Middle frontal gyrus (tissue), 1 donor: ENCODE measurements around the gene SVOP.
"Not testable (repeated sequence)": the region's sequence is repeated elsewhere in the genome, so short reads cannot be mapped to it uniquely, and the experiment has no call there.

Experiments
- DNase-seq: peaks from one replicate; pipeline ENCODE4 v3.0.0-alpha.2; 2015; ENCODE audit warnings: low spot score; ENCODE audit errors: extremely low spot score

The SVOP gene

DNA sequence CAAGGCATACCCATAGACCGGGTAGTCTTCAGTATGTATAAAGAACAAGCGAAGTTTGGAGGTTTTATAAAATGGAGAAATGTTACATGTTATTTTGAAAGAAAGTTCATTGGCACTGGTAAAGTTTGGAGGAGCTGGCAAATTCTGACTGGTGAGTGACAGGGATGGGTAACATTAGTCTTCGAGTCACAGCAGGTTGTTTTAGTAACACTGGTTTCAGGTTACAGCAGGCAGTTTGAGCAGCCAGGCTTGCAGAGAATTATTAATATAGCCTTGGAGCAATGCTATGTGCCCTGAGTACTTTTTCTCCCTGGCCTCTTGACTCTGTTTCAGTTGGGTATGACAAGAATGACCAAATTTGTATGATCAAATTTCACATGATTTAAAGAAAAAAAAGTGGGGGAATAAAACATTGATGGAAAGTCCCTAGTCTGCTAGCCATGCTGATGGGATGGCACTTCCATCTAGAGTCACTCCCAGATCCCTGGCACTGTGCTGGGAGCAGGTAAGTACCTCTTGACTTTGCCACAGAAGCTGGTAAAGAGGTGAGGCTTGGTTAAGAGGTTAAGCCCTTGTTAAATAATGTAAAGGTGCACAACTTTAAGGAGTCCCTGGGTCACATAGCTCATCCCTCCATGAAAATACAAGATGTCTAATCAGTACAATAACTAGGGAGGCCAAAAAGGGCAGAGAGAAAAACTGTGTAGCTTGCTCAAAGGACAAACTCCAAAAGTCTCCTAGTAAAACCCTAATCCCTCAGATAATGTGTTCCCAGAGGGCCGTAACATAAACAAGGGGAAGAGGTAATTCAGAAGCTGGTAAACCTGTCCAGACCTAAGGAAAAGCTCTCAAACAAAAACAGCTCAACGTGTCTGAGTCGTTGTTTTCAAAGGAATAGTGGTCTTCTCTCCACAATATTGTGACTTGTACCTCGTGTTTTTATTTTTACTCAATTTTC lies 12.7 kb upstream of the SVOP start:
- DNase-seq = no peak

DNA sequence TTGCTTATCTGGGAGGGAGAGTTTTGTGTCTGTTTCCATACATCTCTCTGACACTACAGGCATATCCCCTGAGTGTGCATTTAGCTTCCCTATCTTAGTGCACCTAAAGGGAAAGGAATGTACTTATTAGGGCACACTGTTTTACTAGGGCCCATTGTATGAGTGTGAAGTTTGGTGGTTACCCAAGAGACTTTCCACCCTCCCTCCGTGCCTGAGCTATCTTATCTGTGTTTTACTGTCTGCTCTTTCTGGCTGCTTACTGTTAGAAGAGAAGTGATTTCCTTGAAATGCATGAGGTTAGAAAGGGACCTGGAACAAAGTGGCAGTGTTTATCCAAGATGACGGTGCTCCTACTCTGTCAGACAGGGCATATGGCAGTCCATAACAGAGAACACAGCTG lies 8.5 kb upstream of the SVOP start:
- no peak for DNase-seq

DNA sequence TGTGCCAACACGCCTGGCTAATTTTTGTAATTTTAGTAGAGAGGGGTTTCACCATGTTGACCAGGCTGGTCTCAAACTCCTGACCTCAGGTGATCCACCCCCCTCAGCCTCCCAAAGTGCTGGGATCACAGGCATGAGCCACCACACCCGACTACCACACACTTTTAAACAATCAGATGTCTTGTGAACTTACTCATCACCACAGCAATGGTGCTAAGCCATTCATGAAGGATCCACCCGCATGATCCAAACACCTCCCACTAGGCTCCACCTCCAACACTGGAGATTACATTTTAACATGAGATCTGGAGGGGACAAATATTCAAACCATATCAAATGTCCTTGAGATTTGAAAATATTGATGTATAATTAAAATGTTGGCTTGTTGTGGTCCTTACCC lies 7.8 kb upstream of the SVOP start:
- not testable (repeated sequence) for DNase-seq

DNA sequence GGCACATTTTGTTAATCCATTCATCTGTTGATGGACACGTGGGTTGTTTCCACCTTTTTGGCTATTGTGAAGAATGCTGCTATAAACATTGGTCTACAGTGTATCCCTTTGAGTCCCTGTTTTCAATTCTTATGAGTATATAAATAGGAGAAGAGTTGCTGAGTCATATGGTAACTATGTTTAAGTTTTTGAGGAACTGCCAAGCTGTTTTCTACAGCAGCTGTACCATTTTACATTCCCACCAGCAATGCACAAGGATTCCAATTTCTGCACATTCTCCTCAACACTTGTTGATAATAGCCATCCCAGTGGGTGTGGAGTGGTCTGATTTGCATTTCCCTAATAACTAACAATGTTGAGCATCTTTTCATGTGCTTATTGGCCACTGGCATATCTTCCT lies 6.9 kb upstream of the SVOP start:
- peak; percentile 38 for DNase-seq

DNA sequence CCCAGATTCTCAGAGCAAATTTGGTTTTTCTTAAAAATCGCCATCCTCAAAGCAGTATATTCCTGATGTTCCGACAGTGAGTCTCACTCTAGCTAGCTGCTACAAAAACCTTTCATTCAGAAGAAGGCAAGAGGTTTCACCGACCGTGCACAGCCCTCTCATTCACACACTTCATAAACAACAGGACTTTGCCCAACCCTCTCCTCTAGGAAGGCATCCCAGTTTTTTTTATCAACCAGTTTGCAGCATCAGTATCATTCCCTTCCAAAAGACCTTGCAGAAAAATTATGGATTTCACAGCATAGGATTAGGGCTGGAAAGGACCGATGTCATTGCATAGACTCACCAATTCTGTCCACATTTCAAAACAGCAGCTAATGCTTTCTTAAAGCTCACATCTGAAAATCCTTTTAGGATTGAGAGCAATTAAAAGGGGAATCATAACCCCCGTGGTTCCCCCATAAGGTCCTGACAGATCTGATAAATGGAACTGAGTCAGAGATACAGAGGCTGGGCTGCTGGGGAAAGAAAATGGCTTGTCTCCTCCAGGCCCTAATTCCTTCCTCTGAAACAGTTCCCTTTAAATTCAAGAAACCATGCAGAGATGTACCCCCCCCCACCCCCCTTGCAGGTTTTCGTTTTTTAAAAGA lies 597 bp downstream of the SVOP start:
- no peak for DNase-seq

DNA sequence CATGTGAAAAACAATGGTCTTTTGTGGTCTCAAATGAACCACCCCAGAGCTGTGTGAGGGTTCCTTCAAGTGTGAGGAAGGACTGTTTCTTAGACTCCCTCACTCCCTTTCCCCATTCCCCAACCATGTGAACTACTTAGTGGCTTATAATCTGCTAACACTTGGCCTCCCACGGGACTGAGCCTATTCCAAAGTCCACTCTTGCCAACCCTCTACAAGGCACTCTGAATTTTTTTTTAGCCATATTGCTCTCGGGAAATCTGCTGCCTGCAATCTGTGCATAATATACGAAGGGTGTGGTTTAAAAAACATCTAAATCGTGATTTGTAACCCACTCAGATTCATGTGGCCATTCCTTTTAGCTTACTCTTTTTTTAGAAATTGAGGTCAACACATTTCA lies 2.6 kb downstream of the SVOP start:
- no peak for DNase-seq

DNA sequence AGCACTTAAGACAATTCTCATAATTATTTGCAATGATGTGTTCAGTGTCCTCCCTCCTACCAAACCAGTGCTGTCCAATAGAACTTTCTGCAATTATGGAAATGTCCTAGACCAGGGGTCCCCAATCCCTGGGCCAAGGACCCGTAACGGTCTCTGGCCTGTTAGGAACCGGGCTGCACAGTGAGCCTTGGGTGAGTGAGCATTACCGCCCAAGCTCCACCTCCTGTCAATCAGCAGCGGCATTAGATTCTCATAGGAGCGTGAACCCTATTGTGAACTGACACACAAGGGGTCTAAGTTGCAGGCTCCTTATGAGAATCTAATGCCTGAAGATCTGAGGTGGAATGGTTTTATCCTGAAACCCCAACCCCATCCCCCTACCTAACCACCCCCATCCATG lies 3.9 kb downstream of the SVOP start:
- DNase-seq = no peak

DNA sequence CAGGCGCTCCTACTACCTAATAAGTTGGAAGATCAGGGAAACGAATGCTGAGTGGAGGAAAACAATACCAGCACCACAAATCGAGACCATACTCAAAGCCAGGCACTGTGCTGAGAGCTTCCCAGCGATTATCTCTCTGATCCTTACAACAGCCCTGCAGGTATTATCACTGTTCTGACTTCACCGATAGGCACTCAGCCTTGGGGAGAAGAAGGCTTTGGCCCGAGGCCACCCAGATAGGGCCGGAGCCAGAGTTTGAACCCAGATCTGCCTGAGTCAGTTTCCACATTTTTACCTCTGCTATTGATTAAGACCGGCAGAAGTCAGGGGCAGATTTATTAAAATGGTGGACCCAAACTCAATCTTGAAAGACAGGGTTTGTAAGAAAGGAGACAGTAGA lies 4.9 kb downstream of the SVOP start:
- no peak for DNase-seq

DNA sequence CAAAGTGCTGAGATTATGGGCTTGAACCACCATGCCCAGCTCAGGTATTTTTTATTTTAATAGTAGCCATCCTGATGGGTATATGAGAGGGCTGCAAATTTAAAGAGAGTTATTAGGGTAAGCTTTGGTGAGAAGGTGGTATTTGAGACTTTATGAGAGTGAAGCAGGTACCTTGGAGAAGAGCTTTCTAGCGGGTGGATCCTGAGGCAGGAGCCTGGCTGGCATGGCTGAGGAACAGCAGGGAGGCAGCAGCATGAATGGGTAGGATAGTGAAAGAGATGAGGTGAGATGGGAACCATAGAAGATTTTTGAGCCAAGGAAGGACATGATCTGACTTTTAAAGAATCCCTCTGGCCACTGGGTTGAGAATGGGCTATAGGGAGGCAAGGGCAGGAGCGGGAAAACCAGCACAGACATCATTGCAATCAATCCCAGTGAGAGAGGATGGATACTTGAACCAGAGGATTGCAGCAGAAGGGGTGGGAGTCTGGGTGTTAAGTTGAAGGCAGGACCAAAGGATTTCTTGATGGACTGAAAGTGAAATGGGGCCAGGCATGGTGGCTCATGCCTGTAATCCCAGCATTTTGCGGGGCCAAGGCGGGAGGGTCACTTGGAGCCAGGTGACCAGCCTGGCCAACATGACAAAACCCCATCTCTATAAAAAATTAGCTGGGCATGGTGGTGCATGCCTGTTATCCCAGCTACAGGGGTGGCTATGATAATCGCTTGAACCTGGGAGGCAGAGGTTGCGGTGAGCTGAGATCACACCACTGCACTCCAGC lies 5.7 kb downstream of the SVOP start:
- DNase-seq = no peak

DNA sequence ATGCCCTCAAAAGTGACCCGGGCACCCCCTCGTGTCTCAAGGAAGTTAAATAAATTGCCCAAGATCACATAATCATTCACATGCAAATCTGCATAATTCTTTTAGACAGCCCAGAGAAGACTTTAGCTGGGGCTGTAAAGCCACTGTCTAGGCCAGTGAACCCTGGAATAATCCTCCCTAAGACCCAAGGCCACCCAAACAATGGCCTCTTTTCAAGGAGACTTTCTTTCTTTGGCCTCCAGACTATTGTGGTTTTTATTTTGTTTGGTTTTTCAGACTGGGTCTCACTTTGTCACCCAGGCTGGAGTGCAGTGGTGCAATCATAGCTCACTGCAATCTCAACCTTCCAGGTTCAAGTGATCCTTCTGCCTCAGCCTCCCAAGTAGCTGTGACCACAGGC lies 10.6 kb downstream of the SVOP start:
- no peak for DNase-seq

DNA sequence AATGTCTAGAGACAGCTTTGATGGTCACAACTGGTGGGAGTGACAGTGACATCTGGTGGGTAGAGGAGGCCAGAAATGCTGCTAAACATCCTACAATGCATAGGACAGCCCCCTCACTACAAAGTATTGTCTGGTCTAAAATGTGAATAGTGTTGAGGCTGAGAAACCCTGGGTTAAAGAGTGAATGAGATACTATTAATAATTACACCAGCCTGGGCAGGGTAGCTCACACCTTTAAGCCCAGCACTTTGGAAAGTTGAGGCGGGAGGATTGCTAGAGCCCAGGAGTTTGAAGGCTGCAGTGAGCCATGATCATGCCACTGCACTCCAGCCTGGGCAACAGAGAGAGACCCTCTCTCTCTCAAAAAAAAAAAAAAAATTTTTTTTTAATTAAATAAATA lies 11.1 kb downstream of the SVOP start:
- no peak for DNase-seq

DNA sequence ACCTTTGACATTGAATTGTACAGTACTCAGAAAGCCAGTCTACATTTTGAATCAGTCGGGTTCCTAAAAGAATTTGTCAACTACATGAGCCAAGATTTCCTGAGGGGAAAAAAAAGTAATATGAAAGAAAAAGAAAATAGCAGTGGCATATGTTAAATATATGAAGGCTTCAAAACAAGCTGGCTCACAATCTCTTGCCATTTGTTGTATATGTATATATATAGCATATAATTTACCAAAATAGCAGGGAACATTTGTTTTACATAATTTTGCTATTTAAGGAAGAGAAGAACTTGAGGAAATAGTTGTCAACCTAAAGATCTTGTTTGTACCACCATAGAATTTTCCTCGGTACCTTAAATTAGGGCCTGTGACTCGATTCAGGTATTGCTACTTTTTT lies 16.9 kb downstream of the SVOP start:
- peak; percentile 55 for DNase-seq

DNA sequence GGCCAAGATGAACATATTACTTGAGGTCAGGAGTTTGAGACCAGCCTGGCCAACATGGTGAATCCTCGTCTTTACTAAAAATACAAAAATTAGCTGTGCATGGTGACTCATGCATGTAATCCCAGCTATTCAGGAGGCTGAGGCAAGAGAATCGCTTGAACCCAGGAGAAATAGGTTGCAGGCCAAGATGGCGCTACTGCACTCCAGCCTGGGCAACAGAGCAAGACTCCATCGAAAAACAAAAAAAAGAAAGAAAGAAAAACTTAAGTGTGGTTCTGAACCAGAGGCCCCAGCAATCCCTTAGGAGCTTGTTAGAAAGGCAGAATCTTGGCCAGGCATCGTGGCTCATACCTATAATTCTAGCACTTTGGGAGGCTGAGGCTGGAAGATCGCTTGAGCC lies 24.5 kb downstream of the SVOP start:
- DNase-seq = no peak

DNA sequence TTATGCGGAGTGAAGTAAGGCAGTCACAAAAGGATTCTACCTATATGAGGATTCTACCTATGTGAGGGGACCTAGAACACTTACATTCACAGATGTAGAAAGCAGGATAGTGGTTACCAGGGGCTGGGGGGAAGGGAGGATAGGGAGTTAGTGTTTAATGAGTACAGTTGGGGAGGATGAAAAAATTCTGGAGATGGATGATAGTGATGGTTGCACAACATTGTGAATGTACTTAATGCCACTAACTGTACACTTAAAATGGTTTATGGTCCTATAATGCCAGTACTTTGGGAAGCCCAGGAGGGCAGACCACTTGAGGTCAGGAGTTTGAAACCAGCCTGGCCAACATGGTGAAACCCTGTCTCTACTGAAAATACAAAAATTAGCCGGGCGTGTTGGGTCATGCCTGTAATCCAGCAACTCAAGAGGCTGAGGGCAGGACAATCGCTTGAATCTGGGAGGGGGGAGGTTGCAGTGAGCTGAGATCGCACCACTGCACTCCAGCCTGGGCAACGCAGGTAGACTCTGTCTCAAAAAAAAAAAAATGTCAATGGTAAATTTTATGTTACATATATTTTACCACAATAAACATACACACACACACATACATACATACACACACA lies 25.4 kb downstream of the SVOP start:
- DNase-seq = no peak

DNA sequence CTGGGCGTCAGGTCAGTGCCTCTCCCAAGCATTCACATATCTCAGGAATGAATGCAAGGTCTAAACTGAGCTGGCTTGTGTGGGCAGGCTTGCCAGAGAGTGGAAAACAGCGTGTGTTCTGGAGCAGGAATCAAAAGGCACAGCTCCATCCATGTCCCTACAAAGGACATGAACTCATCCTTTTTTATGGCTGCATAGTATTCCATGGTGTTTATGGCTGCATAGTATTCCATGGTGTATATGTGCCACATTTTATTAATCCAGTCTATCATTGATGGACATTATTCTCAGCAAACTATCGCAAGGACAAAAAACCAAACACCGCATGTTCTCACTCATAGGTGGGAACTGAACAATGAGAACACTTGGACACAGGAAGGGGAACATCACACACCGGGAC lies 30.8 kb downstream of the SVOP start:
- not testable (repeated sequence) for DNase-seq

DNA sequence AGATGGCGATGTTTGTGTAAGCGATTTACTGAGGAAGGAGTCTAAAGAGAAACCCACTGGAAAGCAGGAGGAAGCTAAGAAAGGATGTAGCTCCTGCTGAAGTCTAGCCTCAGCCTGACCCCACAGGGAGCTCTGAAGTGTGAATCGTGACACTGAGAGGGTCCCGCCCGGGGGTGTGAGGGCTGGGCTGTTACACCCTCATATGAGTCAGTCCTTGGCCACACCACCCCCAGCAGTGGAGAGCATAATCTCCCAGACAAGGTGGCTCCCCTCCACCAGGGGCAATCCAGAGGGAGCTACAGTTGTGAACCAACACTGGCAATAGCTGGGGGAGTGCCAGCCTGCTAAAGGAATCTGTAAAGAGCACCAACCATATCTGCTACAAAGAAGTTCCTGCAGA lies 31.5 kb downstream of the SVOP start:
- no peak for DNase-seq

DNA sequence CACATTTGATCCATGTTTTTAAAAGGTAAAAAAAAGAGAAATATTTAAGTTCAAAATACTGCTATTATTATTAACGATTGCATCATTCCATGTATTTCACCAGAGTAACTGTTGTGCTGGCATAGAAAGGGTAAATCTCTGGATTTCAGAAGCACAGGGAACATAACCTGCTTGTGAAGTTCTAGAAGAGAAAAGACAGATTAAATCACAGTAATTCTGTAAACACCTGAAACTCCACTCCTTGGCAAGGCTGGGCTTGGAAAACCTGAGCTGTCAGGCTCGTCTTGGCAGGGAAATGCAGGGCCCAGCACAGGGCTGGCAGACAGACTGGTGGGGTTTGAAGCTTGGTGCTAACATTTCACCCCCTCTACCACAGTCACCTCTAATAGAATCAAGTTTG lies 35.1 kb downstream of the SVOP start:
- no peak for DNase-seq

DNA sequence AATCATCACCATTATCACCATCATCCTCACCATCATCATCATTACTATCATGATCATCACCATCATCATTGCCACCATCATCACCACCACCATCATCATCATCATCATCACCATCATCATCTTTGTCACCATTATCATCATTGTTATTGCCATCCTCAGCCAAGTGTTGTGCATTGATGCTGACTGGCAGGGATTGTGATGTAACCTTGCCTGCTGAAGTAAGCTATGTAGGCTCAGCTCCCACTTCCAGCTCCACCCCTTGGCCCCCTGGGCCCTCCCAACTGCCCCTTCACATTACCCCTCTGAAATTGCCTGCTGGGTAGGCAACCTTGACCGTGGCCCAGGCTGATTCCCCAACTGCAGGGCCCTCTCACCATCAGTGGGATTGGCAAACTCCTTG lies 37.6 kb downstream of the SVOP start:
- DNase-seq = no peak

DNA sequence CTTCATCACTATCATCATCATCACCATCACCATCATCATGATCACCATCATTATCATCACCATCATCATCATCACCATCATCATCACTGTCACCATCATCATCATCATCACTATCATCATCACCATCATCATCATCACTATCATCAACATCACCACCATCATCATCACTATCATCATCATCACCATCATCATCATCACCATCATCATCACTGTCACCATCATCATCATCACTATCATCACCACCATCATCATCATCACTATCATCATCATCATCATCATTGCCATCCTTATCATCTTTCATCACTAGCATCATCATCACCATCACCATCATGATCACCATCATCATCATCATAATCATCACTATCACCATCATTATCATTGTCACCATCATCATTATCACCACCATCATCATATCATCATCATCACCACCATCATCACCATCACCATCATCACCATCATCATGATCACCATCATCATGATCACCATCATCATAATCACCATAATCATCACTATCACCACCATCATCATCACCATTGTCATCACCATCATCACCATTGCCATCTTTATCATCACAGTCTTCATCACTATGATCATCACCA lies 38.1 kb downstream of the SVOP start:
- DNase-seq = no peak

DNA sequence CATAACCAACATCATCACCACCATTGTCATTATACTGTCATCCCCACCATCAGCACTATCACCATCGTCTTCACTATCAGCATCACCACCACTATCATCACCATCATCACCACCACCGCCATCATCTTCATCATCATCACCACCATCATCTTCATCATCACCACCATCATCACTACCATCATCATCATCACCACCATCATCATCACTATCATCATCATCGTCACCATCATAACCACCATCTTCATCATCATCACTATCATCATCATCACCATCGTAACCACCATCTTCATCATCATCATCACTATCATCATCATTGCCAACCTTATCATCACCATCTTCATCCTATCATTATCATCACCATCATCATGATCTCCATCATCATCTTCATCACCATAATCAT lies 39.0 kb downstream of the SVOP start:
- DNase-seq = no peak
